Measurements from ENCODE around the gene OR6Y1. TPM values are rescaled to one million over a fixed set of nuclear protein-coding genes. Genes with fewer than 3 reads are reported as not detected.

Gene OR6Y1
- total and polyA plus RNA-seq, 2 of the 8 experiments (the other 6 are each of a cell fraction or from before 2014, with no cell fraction given), result 0.07 TPM; not detected in 1

- no peak overlapping the region for H2BK120ac ChIP-seq (replicated peaks; ENCODE audit: low read depth, low read length)
- H3K27me3 ChIP-seq (replicated peaks in 1 of 4; ENCODE audit: control insufficient read depth in 3 of 4, extremely low read depth in 1 of 4, insufficient read depth in 3 of 4, low read length in 3 of 4), result no peaks in the 10 kb centered on the region
- POLR2A ChIA-PET (ENCODE audit: partially characterized antibody), result no interaction called here
- H4K91ac ChIP-seq (replicated peaks; ENCODE audit: insufficient read length, low read length), result no peak overlapping the region
- H3K56ac ChIP-seq (replicated peaks; ENCODE audit: insufficient read length, low read depth, low read length), result no peak overlapping the region
- H4K5ac ChIP-seq (ENCODE audit: insufficient read length, low read depth, low read length), result no peak overlapping the region
- H3K23ac ChIP-seq (ENCODE audit: insufficient read length), result no peak overlapping the region
- H2BK15ac ChIP-seq (ENCODE audit: low read length), result no peak overlapping the region
- 91% methylated on average over 1 of the region's 1 CpG; no CpG with 5 or more reads in 1 of the 2 experiments for WGBS, 2 experiments (ENCODE audit: extremely low coverage in 1 of 2, insufficient coverage in 1 of 2, insufficient read length in 1 of 2, insufficient replicate concordance in 2 of 2, low coverage in 1 of 2, low lambda C conversion rate in 2 of 2, missing lambda C conversion rate in 1 of 2)
- CTCF ChIA-PET (ENCODE audit: partially characterized antibody), result interaction anchor here (1.2 kb wide), 1 partner anchor 8 kb away, joined by 3 read pairs; no protein-coding TSS in a partner anchor
- no peak overlapping the region for H2AFZ ChIP-seq (ENCODE audit: low read length)
- H2BK20ac ChIP-seq (ENCODE audit: low read length), result no peak overlapping the region
- H3K14ac ChIP-seq (ENCODE audit: insufficient read length), result no peak overlapping the region
- DNase-seq (ENCODE audit: low read depth in 1 of 2, low spot score in 2 of 2) (no peak), FAIRE-seq (no peak)
- no peak overlapping the region for H3K27ac ChIP-seq (ENCODE audit: low read depth, low read length)
- no peaks in the 10 kb centered on the region for H4K20me1 ChIP-seq (replicated peaks in 1 of 2; ENCODE audit: control insufficient read depth in 1 of 2, insufficient read depth in 2 of 2, low read length in 2 of 2)
- no peaks in the 10 kb centered on the region for H3K4me1 ChIP-seq (replicated peaks in 1 of 4; ENCODE audit: control insufficient read depth in 3 of 4, insufficient read depth in 4 of 4, low read length in 3 of 4)
- H3K9ac ChIP-seq (replicated peaks in 1 of 4; ENCODE audit: extremely low read depth in 1 of 4, low read depth in 3 of 4, low read length in 3 of 4), result no peak overlapping the region
- H4K8ac ChIP-seq (ENCODE audit: extremely low read depth, insufficient read depth, low read length), result no peak overlapping the region
- no peak overlapping the region for H3K4ac ChIP-seq (replicated peaks; ENCODE audit: insufficient read length, low read depth, low read length)
- no peaks in the 10 kb centered on the region for H3K79me2 ChIP-seq (ENCODE audit: control insufficient read depth in 1 of 2, insufficient read depth in 2 of 2, low read length in 2 of 2)
- no peak overlapping the region for H2BK12ac ChIP-seq (ENCODE audit: low read depth, low read length)
- H3K23me2 ChIP-seq (ENCODE audit: low read depth, low read length), result no peaks in the 10 kb centered on the region
- no peaks in the 10 kb centered on the region for H3K36me3 ChIP-seq (ENCODE audit: control insufficient read depth in 2 of 4, insufficient read depth in 4 of 4, low read length in 3 of 4)
- no peaks in the 10 kb centered on the region for H3K79me1 ChIP-seq (ENCODE audit: low read depth, low read length)
- peaks cover 0 to 2% of the 10 kb centered on the region in 2 experiments; a peak in 1 of 4 replicates for H3K9me3 ChIP-seq (ENCODE audit: insufficient read depth in 2 of 2, low read depth in 1 of 2, low read length in 1 of 2)
- H3K18ac ChIP-seq (ENCODE audit: extremely low read depth, low read length), result no peak overlapping the region
- H2AK5ac ChIP-seq (ENCODE audit: low read depth, low read length), result no peak overlapping the region
- no peak overlapping the region for H2BK5ac ChIP-seq (ENCODE audit: low read depth, low read length)
- no peak overlapping the region for H3K4me3 ChIP-seq (ENCODE audit: extremely low read depth in 1 of 4, insufficient read depth in 2 of 4, low read depth in 3 of 4, low read length in 4 of 4)
- H3K4me2 ChIP-seq (ENCODE audit: insufficient read depth in 1 of 2, low read depth in 2 of 2, low read length in 2 of 2), result no peak overlapping the region
- TF ChIP-seq CTCF (IDR thresholded peaks at IDR 0.05; ENCODE audit: control extremely low read depth in 1 of 3, insufficient read depth in 1 of 3, low read depth in 1 of 3, low read length in 3 of 3), result no peak
- no peak for TF ChIP-seq YY1 (IDR thresholded peaks at IDR 0.05; ENCODE audit: low read depth, low read length)
- TF ChIP-seq, protein P1, sequence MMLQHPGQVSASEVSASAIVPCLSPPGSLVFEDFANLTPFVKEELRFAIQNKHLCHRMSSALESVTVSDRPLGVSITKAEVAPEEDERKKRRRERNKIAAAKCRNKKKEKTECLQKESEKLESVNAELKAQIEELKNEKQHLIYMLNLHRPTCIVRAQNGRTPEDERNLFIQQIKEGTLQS (IDR thresholded peaks at IDR 0.05; ENCODE audit: insufficient read depth, low read depth, low read length), result no peak
- TF ChIP-seq, protein P2, sequence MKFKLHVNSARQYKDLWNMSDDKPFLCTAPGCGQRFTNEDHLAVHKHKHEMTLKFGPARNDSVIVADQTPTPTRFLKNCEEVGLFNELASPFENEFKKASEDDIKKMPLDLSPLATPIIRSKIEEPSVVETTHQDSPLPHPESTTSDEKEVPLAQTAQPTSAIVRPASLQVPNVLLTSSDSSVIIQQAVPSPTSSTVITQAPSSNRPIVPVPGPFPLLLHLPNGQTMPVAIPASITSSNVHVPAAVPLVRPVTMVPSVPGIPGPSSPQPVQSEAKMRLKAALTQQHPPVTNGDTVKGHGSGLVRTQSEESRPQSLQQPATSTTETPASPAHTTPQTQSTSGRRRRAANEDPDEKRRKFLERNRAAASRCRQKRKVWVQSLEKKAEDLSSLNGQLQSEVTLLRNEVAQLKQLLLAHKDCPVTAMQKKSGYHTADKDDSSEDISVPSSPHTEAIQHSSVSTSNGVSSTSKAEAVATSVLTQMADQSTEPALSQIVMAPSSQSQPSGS (IDR thresholded peaks at IDR 0.05; ENCODE audit: low read length), result no peak
- TF ChIP-seq KDM5A (IDR thresholded peaks at IDR 0.05; ENCODE audit: low read length), result no peak
- TF ChIP-seq BCL11A (IDR thresholded peaks at IDR 0.05; ENCODE audit: low read depth in 2 of 2, low read length in 2 of 2), result no peak
- TF ChIP-seq SP2 (IDR thresholded peaks at IDR 0.05; ENCODE audit: low read length), result no peak
- no peak for TF ChIP-seq TAF7 (optimal IDR thresholded peaks at IDR 0.05; ENCODE audit: borderline replicate concordance, low read depth, low read length)
- TF ChIP-seq BRCA1 (IDR thresholded peaks at IDR 0.05; ENCODE audit: low read depth, low read length), result no peak
- TF ChIP-seq RXRA (IDR thresholded peaks at IDR 0.05; ENCODE audit: insufficient read depth, low read depth, low read length), result no peak
These were observed 5.5 kb upstream of the OR6Y1 start for GRCh38 chr1:158559696-158560095.
